Measurements from ENCODE around the gene CD8B.

DNA sequence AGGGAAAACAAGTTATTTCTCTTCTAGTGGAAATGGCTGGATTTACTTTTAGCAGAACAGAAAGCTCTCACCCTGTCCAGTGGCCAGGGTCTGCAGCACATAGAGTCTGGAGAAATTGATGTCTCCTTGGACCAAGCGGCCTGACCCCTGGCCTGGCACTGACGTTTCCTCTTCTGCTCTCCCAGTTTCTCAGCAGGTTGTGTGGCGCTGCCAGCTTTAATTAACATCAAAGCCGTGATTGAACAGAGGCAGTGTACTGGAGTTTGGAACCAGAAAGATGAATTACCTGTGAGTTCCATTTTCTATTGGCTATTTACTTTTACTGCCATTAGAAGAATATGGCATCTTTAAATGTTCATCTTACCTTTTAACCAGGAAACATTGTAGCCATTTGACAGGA is 91.8 kb downstream of the CD8B start:
- TF ChIP-seq EZH2phosphoT487 (IDR thresholded peaks at IDR 0.05; ENCODE audit: insufficient read depth, low read depth) = no peak
- no peak for TF ChIP-seq EZH2 (IDR thresholded peaks at IDR 0.05; ENCODE audit: insufficient read depth, poor library complexity, severe bottlenecking)
